ENCODE results near the gene KLHDC3. TPM values are rescaled to one million over a fixed set of nuclear protein-coding genes. Genes with fewer than 3 reads are reported as not detected.

KLHDC3 gene
- total and polyA plus RNA-seq, 2 of the 13 experiments (the other 11 are each of a cell fraction or from before 2014, with no cell fraction given) = 78.3 to 91.5 TPM

DNA sequence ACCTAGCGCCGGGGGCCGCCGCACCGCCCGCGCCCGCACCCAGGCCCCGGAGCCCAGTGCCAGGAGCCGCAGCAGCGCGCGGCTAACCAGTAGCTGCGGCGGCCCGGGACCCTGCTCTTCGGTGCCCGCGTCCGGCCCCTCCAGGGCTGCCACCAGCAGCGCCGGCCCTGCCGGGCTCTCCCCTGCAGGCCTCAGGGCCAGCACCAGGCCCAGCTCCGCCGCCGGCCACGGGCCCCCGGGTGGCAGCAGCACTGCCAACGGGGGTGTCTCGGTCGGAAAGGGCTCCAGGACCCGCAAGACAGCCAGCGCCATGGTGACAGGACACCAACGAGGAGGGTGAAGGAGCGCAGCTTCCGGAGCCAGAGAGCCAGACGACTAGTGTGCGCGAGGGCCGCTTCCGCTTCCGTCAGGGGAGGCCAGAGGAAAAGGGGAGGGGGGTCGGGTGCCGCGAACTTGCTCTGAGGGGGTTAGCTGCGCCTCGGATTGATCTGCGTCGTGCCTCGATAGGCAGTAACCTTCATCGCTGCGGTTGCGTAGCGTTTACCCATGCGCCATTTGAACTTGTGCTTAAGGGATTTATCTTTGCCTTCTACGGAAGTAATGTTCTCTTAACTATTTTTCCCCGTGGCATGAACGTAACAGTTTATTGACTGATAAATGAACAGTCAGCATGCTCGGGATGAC lies 35.1 kb upstream of the KLHDC3 start, which contains the start of gene PEX6 (continued):
- TF ChIP-seq PAXIP1 (CRISPR knock-in tag; conservative IDR thresholded peaks at IDR 0.05) (peak; percentile 75), NFIB (CRISPR knock-in tag; IDR thresholded peaks at IDR 0.05; ENCODE audit: borderline replicate concordance) (no peak), SNRNP70 (IDR thresholded peaks at IDR 0.05; ENCODE audit: low read depth, low read length) (no peak), NONO (IDR thresholded peaks at IDR 0.05) (no peak), NONO (CRISPR knock-in tag; conservative IDR thresholded peaks at IDR 0.05) (peak; percentile 82), GLMP (CRISPR knock-in tag; IDR thresholded peaks at IDR 0.05; ENCODE audit: borderline replicate concordance) (no peak), PRPF4 (IDR thresholded peaks at IDR 0.05; ENCODE audit: low read depth, low read length, poor library complexity, severe bottlenecking) (no peak), RXRB (CRISPR knock-in tag; IDR thresholded peaks at IDR 0.05; ENCODE audit: borderline replicate concordance) (no peak; the same call in 1 of the 2 replicates), CEBPB (IDR thresholded peaks at IDR 0.05; ENCODE audit: borderline replicate concordance, low read depth, low read length) (no peak), ZSCAN12 (CRISPR knock-in tag; IDR thresholded peaks at IDR 0.05) (no peak; the same call in 1 of the 2 replicates), ZNF563 (CRISPR knock-in tag; IDR thresholded peaks at IDR 0.05) (peak; percentile 97), ZNF337 (CRISPR knock-in tag; IDR thresholded peaks at IDR 0.05; ENCODE audit: borderline replicate concordance, low read depth) (peak; percentile 92; the same call in 1 of the 2 replicates), NFE2 (CRISPR knock-in tag; IDR thresholded peaks at IDR 0.05) (0 out of 2 replicates have a peak, but pooled peaks have one; percentile 25), ELK4 (CRISPR knock-in tag; IDR thresholded peaks at IDR 0.05; ENCODE audit: borderline replicate concordance) (no peak), ZGPAT (CRISPR knock-in tag; IDR thresholded peaks at IDR 0.05) (peak; percentile 89), SOX6 (IDR thresholded peaks at IDR 0.05) (no peak), SOX6 (CRISPR knock-in tag; IDR thresholded peaks at IDR 0.05) (peak; percentile 68), NAIF1 (CRISPR knock-in tag; IDR thresholded peaks at IDR 0.05; ENCODE audit: borderline replicate concordance) (peak; percentile 90), ARID2 (CRISPR knock-in tag; IDR thresholded peaks at IDR 0.05; ENCODE audit: borderline replicate concordance) (no peak)
- TF ChIP-seq, protein P1, sequence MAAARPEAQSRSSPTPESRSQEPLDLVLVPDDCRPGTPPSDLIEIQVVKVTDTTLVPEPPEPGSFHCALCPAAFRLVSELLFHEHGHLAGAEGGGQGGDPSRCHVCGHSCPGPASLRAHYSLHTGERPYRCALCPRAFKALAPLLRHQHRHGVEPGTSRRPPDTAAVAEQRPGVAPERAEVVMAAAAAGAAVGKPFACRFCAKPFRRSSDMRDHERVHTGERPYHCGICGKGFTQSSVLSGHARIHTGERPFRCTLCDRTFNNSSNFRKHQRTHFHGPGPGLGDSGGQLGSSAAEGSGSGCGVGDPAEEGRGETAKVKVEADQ (CRISPR knock-in tag; IDR thresholded peaks at IDR 0.05; ENCODE audit: borderline replicate concordance) = peak; percentile 89
